SK-N-MC (cell line): Measurements from ENCODE around the gene CROCC2.

Experiments
- DNase-seq: peaks from one replicate; pipeline ENCODE4 v3.0.0-alpha.2; 2011; ENCODE audit warnings: low read depth, low spot score
- H3K27ac ChIP-seq: fragments of 200-600 bp; sonication (generic); 2 replicates; pipeline ENCODE4 v1.5.1; 2016; ENCODE audit warnings: mixed run types
- H3K36me3 ChIP-seq: fragments of 200-600 bp; sonication (generic); 2 replicates; pipeline ENCODE4 v1.6.1; 2017; ENCODE audit warnings: antibody characterized with exemption, low read length, mixed read lengths; ENCODE audit not compliant: insufficient read depth
- H3K4me3 ChIP-seq: fragments of 200-600 bp; sonication (generic); 2 replicates; pipeline ENCODE4 v1.5.1; 2016
- H3K9ac ChIP-seq: fragments of 200-600 bp; sonication (generic); 2 replicates; pipeline ENCODE4 v1.8.0; 2017; ENCODE audit warnings: mixed run types, mixed read lengths; ENCODE audit not compliant: insufficient read length
- H3K9me3 ChIP-seq: fragments of 200-600 bp; sonication (generic); 2 replicates; pipeline ENCODE4 v1.6.1; 2017; ENCODE audit warnings: low read depth, mild to moderate bottlenecking, antibody characterized with exemption, low read length, moderate library complexity, mixed read lengths
- EZH2 ChIP-seq: fragments of 200-600 bp; sonication (generic); IDR thresholded peaks from one replicate; pipeline ENCODE4 v1.6.1; 2017; ENCODE audit warnings: antibody characterized with exemption
- FOXP2 ChIP-seq: optimal IDR thresholded peaks from 2 replicates; pipeline ENCODE3; 2011; ENCODE audit warnings: mild to moderate bottlenecking, moderate library complexity; ENCODE audit not compliant: insufficient read depth; ENCODE audit errors: extremely low read length, control extremely low read depth
- POLR2AphosphoS5 ChIP-seq: IDR thresholded peaks from 2 replicates; pipeline ENCODE4 v1.6.1; 2012; ENCODE audit warnings: mild to moderate bottlenecking, low read depth, low read length, borderline replicate concordance

Gene CROCC2

DNA sequence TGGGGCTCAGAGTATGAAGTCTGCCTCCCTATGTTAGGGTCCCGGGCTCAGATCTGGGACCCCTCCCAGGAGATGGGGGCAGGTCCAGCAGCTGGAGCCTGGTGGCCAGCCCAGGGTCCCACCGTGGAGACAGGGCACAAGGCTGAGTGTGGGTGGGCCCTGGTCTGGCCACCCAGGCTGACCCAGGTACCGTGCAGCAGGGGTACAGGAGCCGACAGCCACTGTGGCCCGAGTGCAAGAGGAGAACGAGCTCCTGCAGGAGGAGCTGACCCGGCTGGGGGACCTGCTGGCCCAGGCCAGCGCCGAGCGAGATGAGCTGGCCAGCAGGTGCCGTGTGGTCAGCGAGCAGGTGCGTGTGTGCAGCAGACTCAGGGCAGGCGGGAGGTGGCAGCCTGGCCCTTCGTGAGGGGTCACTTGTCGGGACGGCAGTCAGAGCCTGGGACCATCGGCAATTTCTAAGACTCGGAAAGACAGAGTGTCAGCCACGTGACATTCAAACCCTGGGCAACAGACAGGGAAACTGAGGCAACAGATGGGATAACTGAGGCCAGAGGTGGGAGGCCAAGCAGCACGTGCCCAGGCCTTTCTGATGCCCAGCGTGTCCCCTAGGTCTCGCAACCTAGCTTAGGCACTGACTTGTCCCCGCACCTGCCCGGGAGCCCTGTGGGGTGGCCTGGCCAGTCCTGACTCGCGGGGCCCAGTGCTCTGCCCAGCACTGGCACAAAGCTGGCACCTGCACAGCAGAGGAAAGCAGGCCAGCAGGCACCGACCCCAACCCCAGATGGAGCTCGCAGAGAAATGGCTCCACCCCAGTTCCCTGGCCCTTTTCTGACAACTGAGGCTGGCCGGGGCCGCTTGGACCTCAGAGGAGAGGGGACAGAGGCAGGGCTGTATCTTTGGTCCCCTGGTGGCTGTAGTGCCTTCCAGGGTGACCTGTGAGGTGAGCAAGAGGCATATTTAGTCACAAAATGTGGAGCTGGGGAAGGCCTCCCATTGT lies 13.9 kb downstream of the CROCC2 start:
- H3K4me3 ChIP-seq = no peak overlapping the region
- TF ChIP-seq POLR2AphosphoS5 (no peak), EZH2 (no peak), FOXP2 (no peak)
- H3K27ac ChIP-seq = no peak overlapping the region
- H3K9me3 ChIP-seq = no peaks in the 10 kb centered on the region
- no peak for DNase-seq
- no peak overlapping the region for H3K9ac ChIP-seq
- no peaks in the 10 kb centered on the region for H3K36me3 ChIP-seq

DNA sequence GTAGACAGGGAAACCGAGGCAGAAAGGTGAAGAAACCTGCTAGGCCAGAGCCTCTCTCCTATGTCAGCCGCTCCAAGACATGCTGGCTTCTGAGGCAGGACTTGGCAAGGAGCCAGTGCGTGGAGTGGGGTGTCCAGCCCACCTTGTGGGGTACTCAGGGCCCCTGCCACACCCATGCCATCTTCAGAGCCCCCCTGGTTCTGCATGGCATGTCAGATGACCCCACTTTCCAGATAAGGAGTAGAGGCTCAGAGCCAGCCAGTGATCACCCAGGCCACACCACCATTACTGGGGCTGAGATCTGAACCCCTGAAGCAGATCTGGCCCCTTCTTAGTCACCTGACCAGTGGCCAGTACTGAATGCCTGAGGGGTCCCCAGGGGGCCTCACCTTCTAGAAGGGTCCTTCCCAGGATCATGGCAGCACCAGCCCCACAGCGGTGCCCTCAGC lies 14.7 kb downstream of the CROCC2 start:
- no peak for TF ChIP-seq EZH2
- Histone ChIP-seq H3K36me3 (no peaks in the 10 kb centered on the region), H3K9me3 (no peaks in the 10 kb centered on the region), H3K27ac (peak overlapping the region; percentile 67), H3K9ac (no peak overlapping the region), H3K4me3 (no peak overlapping the region)
- DNase-seq = no peak

DNA sequence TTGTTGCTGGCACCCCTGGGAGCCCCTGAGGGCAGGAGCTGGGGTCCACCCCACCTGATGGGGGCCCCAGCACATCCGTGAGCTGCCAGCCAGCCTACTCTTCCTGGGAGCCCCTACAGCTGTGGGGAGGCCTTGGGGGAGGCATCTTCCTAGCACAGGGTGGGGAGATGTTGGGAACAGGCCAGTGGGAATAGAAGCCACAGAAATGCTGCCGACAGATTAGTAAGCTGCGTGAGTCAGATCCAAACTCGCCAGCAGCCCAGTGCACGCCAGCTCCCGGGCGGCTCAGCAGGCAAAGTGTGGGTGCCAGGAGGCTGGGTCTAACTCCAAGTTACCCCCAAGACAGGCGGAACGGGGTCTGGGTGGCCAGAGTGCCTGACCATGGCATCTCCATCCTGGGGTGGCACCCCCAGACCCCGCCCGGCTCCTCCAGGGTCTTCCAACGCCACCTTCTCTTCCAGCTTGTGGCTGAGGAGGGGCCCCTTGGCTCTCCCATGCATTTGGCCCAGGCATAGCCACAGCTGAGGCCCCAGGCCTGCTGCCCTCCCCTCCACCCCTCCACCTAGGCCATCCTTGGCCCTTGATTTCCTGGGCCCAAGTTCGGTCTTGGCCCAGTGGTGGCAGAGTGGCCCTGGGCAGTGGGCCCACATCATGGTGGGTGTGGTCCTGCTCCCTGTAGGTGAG lies 15.3 kb downstream of the CROCC2 start:
- no peak for DNase-seq
- H3K9me3 ChIP-seq = no peaks in the 10 kb centered on the region
- H3K36me3 ChIP-seq = no peaks in the 10 kb centered on the region
- H3K4me3 ChIP-seq = no peak overlapping the region
- H3K9ac ChIP-seq = no peak overlapping the region
- peak overlapping the region; percentile 67 for H3K27ac ChIP-seq
- TF ChIP-seq FOXP2 = no peak
- TF ChIP-seq POLR2AphosphoS5 = no peak
- no peak for TF ChIP-seq EZH2

DNA sequence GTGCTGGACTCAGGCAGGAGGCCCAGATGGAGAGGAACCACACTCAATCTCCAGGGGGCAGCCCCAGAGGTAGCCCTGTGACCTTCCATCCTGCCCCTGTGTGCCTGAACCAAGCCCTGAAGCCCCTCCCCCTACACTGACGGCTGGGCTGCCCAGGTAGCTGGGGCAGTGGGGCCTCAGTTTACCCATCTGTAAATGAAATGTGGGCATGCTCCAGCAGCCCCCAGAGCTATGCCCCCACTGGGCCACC lies 15.8 kb downstream of the CROCC2 start:
- TF ChIP-seq EZH2 (no peak), POLR2AphosphoS5 (no peak), FOXP2 (no peak)
- no peak for DNase-seq
- no peaks in the 10 kb centered on the region for H3K9me3 ChIP-seq
- no peak overlapping the region for H3K9ac ChIP-seq
- no peaks in the 10 kb centered on the region for H3K36me3 ChIP-seq
- no peak overlapping the region for H3K4me3 ChIP-seq
- no peak overlapping the region for H3K27ac ChIP-seq

DNA sequence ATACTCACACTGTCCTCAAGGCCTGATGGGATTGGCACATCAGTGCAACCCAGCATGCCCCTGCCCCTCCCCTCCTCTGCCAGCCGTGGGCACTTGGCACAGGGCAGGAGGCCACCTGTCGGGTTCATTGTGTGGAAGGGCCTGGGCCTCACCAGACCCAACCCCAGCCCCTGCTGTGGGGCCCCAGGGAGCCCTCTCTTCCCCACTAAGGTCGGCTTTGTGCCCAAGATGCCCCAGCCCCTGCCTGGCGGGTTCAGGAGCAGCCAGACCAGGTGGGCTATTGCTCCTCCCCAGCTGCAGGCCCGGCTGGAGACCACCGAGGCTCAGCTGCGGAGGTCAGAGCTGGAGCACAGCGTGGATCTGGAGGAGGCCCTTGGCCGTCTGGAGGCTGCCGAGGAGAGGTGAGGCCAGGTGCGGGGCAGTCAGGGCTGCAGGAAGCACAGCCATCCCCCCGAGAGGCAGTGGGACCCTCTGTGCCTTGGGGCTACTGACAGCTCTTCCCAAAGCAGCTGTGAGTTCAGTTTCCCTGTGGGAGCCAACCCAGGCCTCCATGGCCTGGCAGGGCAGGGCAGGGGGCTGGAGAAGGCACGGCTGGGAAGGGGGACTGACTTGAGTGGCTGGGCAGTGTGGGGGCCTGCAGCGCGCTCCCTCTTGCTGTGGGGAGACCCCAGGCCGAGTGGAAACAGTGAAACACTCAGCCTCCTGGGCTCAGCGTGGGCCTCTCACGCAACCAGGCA lies 16.3 kb downstream of the CROCC2 start:
- no peak for DNase-seq
- Histone ChIP-seq H3K9ac (no peak overlapping the region), H3K27ac (peak overlapping the region; percentile 75), H3K9me3 (no peaks in the 10 kb centered on the region), H3K4me3 (no peak overlapping the region), H3K36me3 (no peaks in the 10 kb centered on the region)
- no peak for TF ChIP-seq POLR2AphosphoS5
- no peak for TF ChIP-seq FOXP2
- no peak for TF ChIP-seq EZH2

DNA sequence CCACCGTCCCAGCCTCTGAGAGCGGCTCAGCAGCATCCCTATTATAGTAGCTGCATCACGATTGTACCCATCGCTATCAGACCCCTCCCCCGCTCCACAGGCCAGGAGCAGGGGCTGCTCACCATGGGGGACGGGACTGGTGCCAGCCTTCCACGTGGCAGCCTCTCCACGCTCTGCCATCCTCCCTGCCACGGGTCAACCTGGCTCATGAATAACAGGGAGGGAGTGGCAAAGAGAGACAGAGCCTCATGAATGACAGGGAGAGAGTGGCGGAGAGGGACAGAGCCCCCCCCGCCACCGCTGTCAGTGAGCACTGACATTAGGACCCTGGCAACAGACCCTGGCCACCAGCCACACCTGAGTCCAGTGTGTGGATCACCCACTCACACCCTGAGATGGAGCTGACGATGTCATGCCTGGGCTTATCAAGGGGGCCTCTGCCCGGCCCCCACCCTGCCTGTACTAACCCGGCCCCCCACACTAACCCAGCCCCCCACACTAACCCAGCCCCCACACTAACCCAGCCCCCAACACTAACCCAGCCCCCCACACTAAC lies 16.9 kb downstream of the CROCC2 start:
- Histone ChIP-seq H3K4me3 (no peak overlapping the region), H3K9me3 (no peaks in the 10 kb centered on the region), H3K9ac (no peak overlapping the region), H3K36me3 (no peaks in the 10 kb centered on the region), H3K27ac (peak overlapping the region; percentile 75)
- DNase-seq = no peak
- no peak for TF ChIP-seq POLR2AphosphoS5
- TF ChIP-seq EZH2 = no peak
- no peak for TF ChIP-seq FOXP2

DNA sequence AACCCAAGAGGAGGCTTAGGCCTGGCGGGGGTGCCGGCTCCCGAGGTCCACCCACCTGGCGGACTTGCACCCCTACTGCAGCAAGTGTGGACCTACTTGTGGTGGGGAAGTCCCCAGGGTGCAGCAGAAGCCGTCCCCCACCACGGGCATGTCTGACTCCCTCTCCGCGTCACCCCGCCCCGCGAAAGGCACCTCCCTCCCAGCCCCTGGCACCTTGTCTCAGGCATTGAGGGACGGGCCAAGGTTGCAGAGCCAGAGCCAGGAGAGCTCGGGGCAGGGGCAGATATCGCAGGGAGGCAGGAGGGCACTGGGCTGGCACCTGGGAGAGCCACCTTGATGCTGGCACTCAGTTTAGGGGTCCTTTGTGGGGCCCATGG lies 19.0 kb downstream of the CROCC2 start:
- DNase-seq = no peak
- no peak overlapping the region for H3K4me3 ChIP-seq
- no peak for TF ChIP-seq FOXP2
- TF ChIP-seq EZH2 = no peak
- TF ChIP-seq POLR2AphosphoS5 = no peak

DNA sequence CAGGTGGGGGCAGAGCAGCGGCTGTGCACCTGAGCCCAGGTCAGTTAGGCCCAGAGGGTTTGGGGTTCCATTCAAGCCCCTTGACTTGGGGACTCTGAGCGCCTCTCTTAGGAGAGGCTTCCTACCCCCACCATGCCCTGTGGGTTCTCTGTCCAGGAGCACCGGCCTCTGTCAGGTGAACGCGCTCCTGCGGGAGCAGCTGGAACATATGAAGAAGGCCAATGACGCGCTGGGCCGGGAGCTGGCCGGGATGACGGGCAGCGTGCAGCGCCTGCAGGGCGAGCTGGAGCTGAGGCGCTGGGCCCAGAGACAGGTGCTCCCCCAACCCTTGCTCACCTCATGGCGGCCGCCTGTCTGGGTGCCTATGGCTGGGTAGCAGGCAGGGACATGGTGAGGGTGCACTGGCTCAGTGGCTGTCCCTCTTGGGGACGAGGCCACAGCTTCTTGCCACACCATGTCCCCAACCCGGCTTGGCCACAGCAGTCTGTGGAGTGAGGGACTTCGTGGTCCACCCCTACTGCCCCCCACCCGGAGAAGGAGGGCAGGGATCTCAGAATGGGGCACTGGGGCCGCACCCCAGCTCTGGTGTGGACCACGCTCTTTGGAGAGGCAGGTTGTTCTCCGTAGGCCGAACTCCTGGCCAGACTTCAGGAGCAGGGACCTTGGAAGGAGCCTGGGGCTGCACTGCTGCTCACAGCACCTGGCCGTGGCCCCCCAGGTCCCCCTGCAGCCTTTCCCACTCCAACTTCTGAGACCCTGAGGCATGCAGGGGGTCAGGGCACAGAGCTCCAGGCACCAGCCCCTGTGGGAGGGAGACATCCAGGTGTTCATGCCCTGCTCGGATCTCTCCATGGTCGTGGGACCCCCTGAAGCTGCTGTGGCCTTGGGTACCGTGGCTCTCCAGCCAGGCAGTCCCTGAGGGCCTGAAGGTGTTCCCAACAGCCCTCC lies 19.7 kb downstream of the CROCC2 start:
- no peak for DNase-seq
- Histone ChIP-seq H3K36me3 (no peaks in the 10 kb centered on the region), H3K4me3 (no peak overlapping the region), H3K9me3 (no peaks in the 10 kb centered on the region), H3K9ac (no peak overlapping the region), H3K27ac (no peak overlapping the region)
- TF ChIP-seq EZH2 (no peak), POLR2AphosphoS5 (no peak)

More for the DNA sequence above, 19.0 kb downstream of the CROCC2 start:
- H3K27ac ChIP-seq = no peak overlapping the region
- H3K9ac ChIP-seq = no peak overlapping the region
- H3K36me3 ChIP-seq = no peaks in the 10 kb centered on the region
- H3K9me3 ChIP-seq = no peaks in the 10 kb centered on the region
